Body of pancreas (tissue), 4 donors: Measurements from ENCODE around the gene LRRC8B.

Experiments
- CTCF ChIP-seq, 7 experiments: fragments of 450-650 bp in 4 of 7; fragments of 200-600 bp in 3 of 7; sonication (generic) in 3 of 7; IDR thresholded peaks; one replicate each; pipeline ENCODE4 v1.5.1; 2016 to 2019; ENCODE audit warnings: antibody characterized with exemption in 7 of 7
- POLR2A ChIP-seq, 3 donors: fragments of 450-650 bp; IDR thresholded peaks; one replicate each; pipeline ENCODE4 v1.6.1; 2016; ENCODE audit warnings: antibody characterized with exemption in 3 of 3, mild to moderate bottlenecking in 2 of 3

GRCh38 chr1:89532228-89532627 lies 7.6 kb downstream of the LRRC8B start:
- TF ChIP-seq CTCF (IDR thresholded peaks at IDR 0.05) = no peak
- no peak for TF ChIP-seq POLR2A (IDR thresholded peaks at IDR 0.05)
